GM23338 (cell line): ENCODE results near the gene CDYL2. TPM values are rescaled to one million over a fixed set of nuclear protein-coding genes. Genes with fewer than 3 reads are reported as not detected.
"Not testable (repeated sequence)": the region's sequence is repeated elsewhere in the genome, so short reads cannot be mapped to it uniquely, and the experiment has no call there.

Experiments
- ATAC-seq: fragments of 200-7000 bp; cut with Tn5 transposase; 3 replicates; pipeline ENCODE4 v1.9.1; 2020
- DNase-seq: peaks from one replicate; pipeline ENCODE4 v3.0.0-alpha.2; 2015; ENCODE audit warnings: low spot score
- H2AFZ ChIP-seq: fragments of 200-600 bp; sonication (generic); 2 replicates; pipeline ENCODE4 v1.8.0; 2016; ENCODE audit warnings: antibody characterized with exemption, mild to moderate bottlenecking, moderate library complexity
- H3F3A ChIP-seq: fragments of 200-600 bp; sonication (generic); replicated peaks from 2 replicates; pipeline ENCODE4 v1.8.0; 2017; ENCODE audit warnings: antibody characterized with exemption, mixed run types, low read depth
- H3K27ac ChIP-seq: fragments of 200-600 bp; sonication (generic); 2 replicates; pipeline ENCODE4 v1.6.1; 2016; ENCODE audit warnings: low read depth
- H3K27me3 ChIP-seq: fragments of 200-600 bp; sonication (generic); 2 replicates; pipeline ENCODE4 v1.8.0; 2016; ENCODE audit warnings: mild to moderate bottlenecking, mixed run types, moderate library complexity; ENCODE audit not compliant: insufficient read depth
- H3K36me3 ChIP-seq: fragments of 200-600 bp; sonication (generic); 2 replicates; pipeline ENCODE4 v1.8.0; 2016; ENCODE audit warnings: mild to moderate bottlenecking; ENCODE audit not compliant: insufficient read depth
- H3K4me1 ChIP-seq: fragments of 200-600 bp; sonication (generic); 2 replicates; pipeline ENCODE4 v1.8.0; 2016; ENCODE audit warnings: mild to moderate bottlenecking, moderate library complexity; ENCODE audit not compliant: insufficient read depth
- H3K4me2 ChIP-seq: fragments of 200-600 bp; sonication (generic); 2 replicates; pipeline ENCODE4 v1.7.1; 2017; ENCODE audit warnings: mixed run types
- H3K4me3 ChIP-seq: fragments of 200-600 bp; sonication (generic); 2 replicates; pipeline ENCODE4 v1.6.1; 2016; ENCODE audit warnings: mixed run types
- H3K79me2 ChIP-seq: fragments of 200-600 bp; sonication (generic); replicated peaks from 2 replicates; pipeline ENCODE4 v1.8.0; 2017; ENCODE audit warnings: mild to moderate bottlenecking; ENCODE audit not compliant: insufficient read depth
- H3K9me2 ChIP-seq: fragments of 200-600 bp; sonication (generic); 2 replicates; pipeline ENCODE4 v1.8.0; 2017; ENCODE audit not compliant: insufficient read depth
- H4K20me1 ChIP-seq: fragments of 200-600 bp; sonication (generic); replicated peaks from 2 replicates; pipeline ENCODE4 v1.8.0; 2017; ENCODE audit warnings: mild to moderate bottlenecking; ENCODE audit not compliant: insufficient read depth
- H3K27ac Mint-ChIP-seq: 2 replicates; pipeline ENCODE4 v1.8.0; 2020; ENCODE audit warnings: inconsistent platforms, mild to moderate bottlenecking, moderate library complexity, mixed read lengths
- H3K27me3 Mint-ChIP-seq: 3 replicates; pipeline ENCODE4 v1.8.0; 2022; ENCODE audit warnings: low read depth, mild to moderate bottlenecking, moderate library complexity, mixed read lengths, inconsistent platforms; ENCODE audit not compliant: insufficient read depth, poor library complexity
- H3K36me3 Mint-ChIP-seq: 3 replicates; pipeline ENCODE4 v1.8.0; 2021; ENCODE audit warnings: low read depth, mild to moderate bottlenecking, inconsistent platforms, moderate library complexity, mixed read lengths
- H3K4me1 Mint-ChIP-seq: 3 replicates; pipeline ENCODE4 v1.8.0; 2020; ENCODE audit warnings: mild to moderate bottlenecking, inconsistent platforms, mixed read lengths
- H3K4me3 Mint-ChIP-seq: 3 replicates; pipeline ENCODE4 v1.8.0; 2021; ENCODE audit warnings: moderate library complexity, mild to moderate bottlenecking, inconsistent platforms, mixed read lengths
- H3K9me3 Mint-ChIP-seq: 3 replicates; pipeline ENCODE4 v1.8.0; 2020; ENCODE audit warnings: moderate library complexity, mild to moderate bottlenecking, inconsistent platforms, mixed read lengths
- CREB1 ChIP-seq: fragments of 250-450 bp; sonication (Bioruptor Pico); IDR thresholded peaks from 2 replicates; pipeline ENCODE4 v1.5.0; 2020; ENCODE audit warnings: low read depth, mild to moderate bottlenecking, moderate library complexity
- ETS1 ChIP-seq: IDR thresholded peaks from 2 replicates; pipeline ENCODE4 v1.6.1; 2016; ENCODE audit warnings: antibody characterized with exemption
- EZH2 ChIP-seq: fragments of 200-600 bp; sonication (generic); IDR thresholded peaks from one replicate; pipeline ENCODE4 v1.8.0; 2017; ENCODE audit warnings: antibody characterized with exemption, mild to moderate bottlenecking, low read depth; ENCODE audit not compliant: unreplicated experiment
- NANOG ChIP-seq: IDR thresholded peaks from 2 replicates; pipeline ENCODE4 v1.6.1; 2016; ENCODE audit warnings: antibody characterized with exemption, borderline replicate concordance
- STAT1 ChIP-seq: IDR thresholded peaks from one replicate; pipeline ENCODE4 v1.6.1; 2016; ENCODE audit warnings: antibody characterized with exemption; ENCODE audit not compliant: unreplicated experiment
- ZNF114 ChIP-seq: fragments of 250-450 bp; sonication (Bioruptor Pico); IDR thresholded peaks from 2 replicates; pipeline ENCODE4 v1.5.0; 2020; ENCODE audit warnings: mild to moderate bottlenecking, moderate library complexity
- ZNF331 ChIP-seq: fragments of 250-450 bp; sonication (Bioruptor Pico); IDR thresholded peaks from 2 replicates; pipeline ENCODE4 v1.5.0; 2020; ENCODE audit warnings: low read depth, mild to moderate bottlenecking, moderate library complexity
- ZNF462 ChIP-seq: fragments of 250-450 bp; sonication (Bioruptor Pico); IDR thresholded peaks from 2 replicates; pipeline ENCODE4 v1.5.0; 2020; ENCODE audit warnings: mild to moderate bottlenecking, moderate library complexity
- polyA plus RNA-seq: library from polyadenylated mRNA; unstranded; fragments of >200 nt; fragmentation: Nextera tagmentation; extraction: Ambion mirVana; gene quantifications from 2 replicates; pipeline ENCODE4 v1.2.1, GENCODE V29; 2016
- total RNA-seq: library from RNA; depleted of rRNA; stranded (reverse); fragments of >200 nt; shearing (Covaris generic); gene quantifications from 2 replicates; pipeline ENCODE4 v1.2.3, GENCODE V29; 2014

CDYL2 gene
- total and polyA plus RNA-seq, 2 experiments from 2014 or later, result 0.82 to 4.3 TPM

DNA sequence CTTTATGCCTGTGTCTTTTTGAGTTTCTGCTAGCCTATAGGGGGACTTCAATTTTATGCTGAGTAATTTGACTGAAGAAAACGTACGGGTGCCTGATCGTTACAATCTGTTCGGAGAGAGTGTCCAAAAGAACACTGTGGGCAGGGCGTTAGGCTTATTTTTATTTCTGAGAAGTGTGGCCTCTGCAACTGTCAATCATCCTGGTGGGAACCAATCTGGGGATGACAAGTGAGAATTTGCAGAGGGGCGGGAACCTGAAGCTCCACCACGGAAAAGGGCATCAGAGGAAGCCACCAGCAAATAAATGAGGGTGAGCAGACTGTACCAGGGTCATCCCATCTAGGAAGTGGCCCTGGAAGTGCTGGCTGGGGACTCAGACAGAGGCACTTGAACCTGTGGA is 12.0 kb upstream of the CDYL2 start (continued):
- TF ChIP-seq ZNF462 (CRISPR knock-in tag), result no peak
- no peak for TF ChIP-seq CREB1 (CRISPR knock-in tag)
- TF ChIP-seq ETS1, result no peak
- TF ChIP-seq ZNF114 (CRISPR knock-in tag), result no peak
- TF ChIP-seq EZH2, result no peak
- TF ChIP-seq ZNF331 (CRISPR knock-in tag), result no peak
- no peak for TF ChIP-seq STAT1
- TF ChIP-seq NANOG, result no peak

- H3K36me3 ChIP-seq, H4K20me1 ChIP-seq, H3K27me3 Mint-ChIP-seq, H3K4me1 Mint-ChIP-seq, H3K4me3 Mint-ChIP-seq, DNase-seq, H3K27me3 ChIP-seq, H3F3A ChIP-seq, H2AFZ ChIP-seq, H3K9me3 Mint-ChIP-seq, H3K9me2 ChIP-seq, H3K4me3 ChIP-seq, H3K4me2 ChIP-seq, H3K27ac ChIP-seq, H3K79me2 ChIP-seq, ATAC-seq, H3K4me1 ChIP-seq, H3K36me3 Mint-ChIP-seq, H3K27ac Mint-ChIP-seq: not testable (repeated sequence)
Observed at GRCh38 chr16:80815278-80815677, 10.9 kb upstream of the CDYL2 start.
